NOMO-1 treated with dmso at 0.1 percent for 144 hours (cell line): ENCODE data around the gene CRACR2B.

Experiments used
- DNase-seq: peaks from one replicate; lab custom pipeline; 2025; ENCODE audit not compliant: unreplicated experiment; lab: John Stamatoyannopoulos, UW

The CRACR2B gene

GRCh38 chr11:852762-853161, 25.0 kb downstream of the CRACR2B start:
- no peak for DNase-seq

GRCh38 chr11:853682-854448, 26.1 kb downstream of the CRACR2B start:
- DNase-seq = no peak

DNA sequence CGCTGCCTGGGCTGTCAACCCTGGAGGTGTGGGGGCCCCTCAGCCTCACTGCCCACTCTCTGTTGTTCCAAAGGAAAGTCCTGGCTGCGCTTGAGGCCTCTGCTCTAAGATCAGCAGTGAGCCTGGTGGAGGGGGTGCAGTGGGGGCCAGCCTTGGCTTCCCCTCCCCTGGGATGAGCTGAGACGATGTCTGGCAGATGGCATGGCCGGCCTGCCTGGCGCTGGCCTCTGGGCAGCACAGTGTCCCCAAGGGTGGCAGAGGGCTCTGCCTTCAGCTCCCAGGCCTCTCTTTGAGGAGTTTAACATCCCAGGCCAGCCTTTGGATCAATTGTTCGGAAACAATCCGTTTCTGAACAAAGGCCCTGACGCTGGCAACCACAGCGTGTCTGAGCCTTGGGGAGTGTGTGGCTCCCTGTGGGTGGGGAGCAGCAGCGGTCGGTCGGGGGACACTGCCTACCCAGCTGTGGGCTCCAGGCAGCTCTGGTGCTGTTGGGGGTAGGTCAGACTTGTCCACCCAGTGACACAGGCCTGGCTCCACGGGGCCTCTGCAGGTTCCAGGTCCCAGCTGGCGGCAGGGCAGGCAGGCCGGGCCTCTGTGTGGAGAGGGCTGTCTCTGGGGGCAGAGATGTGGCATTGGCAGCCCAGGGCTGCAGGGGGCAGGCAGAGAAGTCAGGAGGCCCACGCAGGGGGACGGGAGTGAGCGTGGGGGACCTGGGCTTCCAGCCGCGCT, 27.0 kb downstream of the CRACR2B start:
- DNase-seq = no peak

DNA sequence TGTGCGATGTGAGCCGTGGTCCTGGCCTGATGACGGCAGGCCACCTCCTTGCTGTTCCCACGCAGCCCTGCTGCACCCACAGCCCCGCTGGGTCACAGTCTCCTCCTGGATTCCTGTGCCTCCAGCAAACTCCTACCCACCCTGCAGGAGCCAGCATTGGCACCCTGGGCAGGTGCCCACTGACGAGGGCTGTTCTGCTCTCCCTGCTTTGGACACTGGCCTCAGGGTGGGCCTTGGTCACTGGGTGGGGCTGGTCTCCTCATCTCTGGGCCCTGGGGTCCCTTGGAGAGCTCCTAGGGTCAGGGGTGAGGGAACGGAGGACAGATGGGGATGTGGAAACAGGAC, 27.6 kb downstream of the CRACR2B start:
- DNase-seq = no peak

GRCh38 chr11:855796-856195, 28.1 kb downstream of the CRACR2B start:
- DNase-seq = no peak

DNA sequence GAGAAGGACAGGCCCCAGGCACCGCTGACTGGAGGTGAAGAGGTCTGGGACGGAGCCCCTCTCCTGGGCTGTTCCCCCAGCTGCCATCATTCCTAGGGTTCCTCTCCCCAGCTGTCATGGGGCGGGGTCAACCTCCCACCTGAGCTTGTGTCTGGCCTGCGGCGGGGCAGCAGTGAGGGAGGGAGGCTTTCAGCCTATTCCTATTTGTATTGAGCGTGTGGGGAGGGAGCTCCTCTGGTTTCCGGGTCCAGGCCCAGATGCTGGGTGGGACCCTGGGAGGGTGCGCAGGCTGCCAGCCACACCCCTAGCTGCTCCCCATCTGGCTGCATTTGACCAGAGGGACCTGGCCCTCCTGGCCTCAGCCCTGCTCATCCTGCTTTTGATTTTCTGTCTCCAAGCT, 28.7 kb downstream of the CRACR2B start:
- DNase-seq = no peak

DNA sequence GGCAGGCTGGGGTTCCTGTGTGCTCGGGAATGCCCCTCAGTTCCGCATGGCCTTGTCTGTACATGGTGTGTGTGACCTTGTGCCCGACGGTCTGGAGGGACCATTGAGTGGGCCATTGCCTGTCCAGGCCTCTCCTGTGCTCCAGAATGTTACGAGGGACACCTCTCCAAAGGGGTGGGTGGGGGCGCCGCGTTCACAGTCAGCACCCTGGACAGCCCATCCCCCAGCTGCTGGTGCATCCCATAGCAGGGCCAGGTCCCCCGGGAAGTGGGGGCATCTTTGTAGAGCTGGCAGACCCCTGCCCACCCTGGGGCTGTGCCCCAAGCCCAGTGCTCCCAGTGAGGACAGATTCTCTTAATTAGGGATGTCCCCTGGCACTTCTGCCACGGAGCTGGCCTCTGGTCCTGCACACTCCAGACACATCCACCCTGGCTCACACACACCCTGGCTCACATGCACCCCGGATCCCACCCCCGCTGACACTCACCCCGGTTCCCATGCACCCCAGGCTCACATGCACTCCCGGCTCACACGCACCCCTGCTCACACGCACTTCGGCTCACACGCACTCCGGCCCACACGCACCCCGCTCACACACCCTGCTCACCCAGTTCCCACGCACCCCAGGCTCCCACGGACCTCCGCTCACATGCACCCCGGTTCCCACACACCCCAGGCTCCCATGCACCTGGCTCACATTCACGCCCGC, 30.5 kb downstream of the CRACR2B start:
- no peak for DNase-seq

DNA sequence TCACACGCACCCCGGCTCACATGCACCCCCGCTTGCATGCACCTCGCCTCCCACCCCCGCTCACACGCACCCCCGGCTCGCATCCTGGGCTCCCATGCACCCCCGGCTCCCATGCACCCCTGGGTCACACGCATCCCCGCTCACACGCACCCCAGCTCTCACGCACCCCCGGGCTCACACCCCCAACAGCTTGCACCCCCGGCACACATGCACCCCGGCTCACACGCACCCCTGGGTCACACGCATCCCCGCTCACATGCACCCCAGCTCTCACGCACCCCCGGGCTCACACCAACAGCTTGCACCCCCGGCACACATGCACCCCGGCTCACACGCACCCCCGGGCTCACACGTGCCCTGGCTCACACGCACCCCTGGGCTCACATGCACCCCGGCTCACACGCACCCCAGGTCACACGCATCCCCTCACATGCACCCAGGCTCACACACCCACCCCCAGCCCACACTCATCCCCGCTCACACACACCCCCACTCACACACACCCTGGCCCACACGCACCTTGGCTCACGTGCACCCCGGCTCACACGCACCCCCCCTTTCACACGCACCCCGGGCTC, 31.1 kb downstream of the CRACR2B start:
- DNase-seq = no peak

DNA sequence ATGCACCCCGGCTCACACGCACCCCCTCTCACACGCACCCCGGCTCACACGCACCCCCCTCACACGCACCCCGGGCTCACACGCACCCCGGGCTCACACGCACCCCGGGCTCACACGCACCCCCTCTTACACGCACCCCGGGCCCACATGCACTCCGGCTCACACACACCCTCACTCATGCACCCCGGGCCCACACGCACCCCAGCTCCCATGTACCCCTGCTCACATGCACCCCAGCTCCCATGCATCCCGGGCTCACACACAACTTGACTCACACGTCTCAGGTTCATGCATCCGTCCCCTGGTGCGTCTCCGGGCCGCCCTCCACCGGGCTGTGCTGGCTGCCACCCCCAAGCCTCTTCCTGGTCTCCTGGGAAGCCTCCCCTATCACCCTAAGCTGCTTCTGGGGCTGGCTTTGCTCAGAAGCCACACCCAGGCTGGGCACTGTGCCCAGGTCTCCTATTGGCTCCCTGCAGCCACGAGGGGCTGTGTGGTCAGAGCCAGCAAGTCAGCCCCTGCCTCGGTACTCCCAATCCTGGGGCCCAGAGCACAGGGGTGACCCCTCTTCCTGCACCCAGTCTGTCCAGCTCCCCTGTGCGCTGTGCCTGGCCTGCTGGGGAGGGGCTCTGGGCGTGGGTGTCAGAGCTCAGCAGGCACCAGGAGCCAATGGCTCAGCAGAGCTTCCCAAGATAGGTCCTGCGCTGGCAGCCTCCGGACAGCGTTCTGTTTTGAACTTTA, 31.8 kb downstream of the CRACR2B start:
- no peak for DNase-seq

GRCh38 chr11:860234-861104, 32.8 kb downstream of the CRACR2B start:
- DNase-seq = no peak

GRCh38 chr11:861105-861479, 33.4 kb downstream of the CRACR2B start:
- DNase-seq = no peak

DNA sequence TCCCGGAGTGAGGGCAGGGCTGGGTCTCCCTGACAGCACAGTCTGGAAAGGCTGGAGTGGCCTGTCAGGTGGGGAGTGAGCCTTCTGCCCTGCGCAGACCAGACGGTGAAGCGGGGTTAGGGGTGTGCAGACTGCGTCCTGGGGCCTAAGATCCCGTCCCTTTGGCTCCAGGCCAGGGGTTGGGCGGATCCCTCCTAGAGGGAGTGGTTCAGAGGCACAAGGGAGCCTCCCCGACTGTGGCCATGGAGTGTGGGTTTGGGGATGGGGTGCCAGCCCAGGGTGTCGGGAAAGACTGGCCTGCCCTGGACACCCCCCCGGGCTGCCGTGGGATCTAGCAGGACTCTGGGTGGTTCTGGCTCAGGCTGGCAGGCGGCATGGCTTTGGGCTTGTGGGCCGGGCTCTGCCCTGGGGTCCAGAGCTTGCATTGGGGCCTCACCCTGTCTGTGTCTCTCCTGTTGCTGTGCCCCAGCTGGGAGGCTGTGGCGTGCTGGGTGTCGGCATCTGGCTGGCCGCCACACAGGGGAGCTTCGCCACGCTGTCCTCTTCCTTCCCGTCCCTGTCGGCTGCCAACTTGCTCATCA, 34.5 kb downstream of the CRACR2B start:
- no peak for DNase-seq

DNA sequence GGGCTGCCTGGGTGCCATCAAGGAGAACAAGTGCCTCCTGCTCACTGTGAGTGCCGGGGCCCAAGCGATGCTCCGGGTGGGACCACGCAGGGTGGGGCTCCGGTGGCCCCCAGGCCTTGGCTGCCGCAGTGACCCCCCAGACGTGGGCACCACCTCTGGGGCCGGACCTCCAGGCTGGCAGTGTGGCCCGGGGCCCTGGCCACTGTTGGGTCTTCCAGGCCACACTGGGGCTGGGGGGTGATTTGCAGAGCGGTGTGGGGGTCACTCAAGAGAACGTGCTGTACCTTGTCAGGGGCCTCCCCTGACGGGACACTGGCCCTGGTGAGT, 34.9 kb downstream of the CRACR2B start:
- DNase-seq = no peak

- DNase-seq = no peak
Measured at GRCh38 chr11:863023-863909, 35.5 kb downstream of the CRACR2B start.

DNA sequence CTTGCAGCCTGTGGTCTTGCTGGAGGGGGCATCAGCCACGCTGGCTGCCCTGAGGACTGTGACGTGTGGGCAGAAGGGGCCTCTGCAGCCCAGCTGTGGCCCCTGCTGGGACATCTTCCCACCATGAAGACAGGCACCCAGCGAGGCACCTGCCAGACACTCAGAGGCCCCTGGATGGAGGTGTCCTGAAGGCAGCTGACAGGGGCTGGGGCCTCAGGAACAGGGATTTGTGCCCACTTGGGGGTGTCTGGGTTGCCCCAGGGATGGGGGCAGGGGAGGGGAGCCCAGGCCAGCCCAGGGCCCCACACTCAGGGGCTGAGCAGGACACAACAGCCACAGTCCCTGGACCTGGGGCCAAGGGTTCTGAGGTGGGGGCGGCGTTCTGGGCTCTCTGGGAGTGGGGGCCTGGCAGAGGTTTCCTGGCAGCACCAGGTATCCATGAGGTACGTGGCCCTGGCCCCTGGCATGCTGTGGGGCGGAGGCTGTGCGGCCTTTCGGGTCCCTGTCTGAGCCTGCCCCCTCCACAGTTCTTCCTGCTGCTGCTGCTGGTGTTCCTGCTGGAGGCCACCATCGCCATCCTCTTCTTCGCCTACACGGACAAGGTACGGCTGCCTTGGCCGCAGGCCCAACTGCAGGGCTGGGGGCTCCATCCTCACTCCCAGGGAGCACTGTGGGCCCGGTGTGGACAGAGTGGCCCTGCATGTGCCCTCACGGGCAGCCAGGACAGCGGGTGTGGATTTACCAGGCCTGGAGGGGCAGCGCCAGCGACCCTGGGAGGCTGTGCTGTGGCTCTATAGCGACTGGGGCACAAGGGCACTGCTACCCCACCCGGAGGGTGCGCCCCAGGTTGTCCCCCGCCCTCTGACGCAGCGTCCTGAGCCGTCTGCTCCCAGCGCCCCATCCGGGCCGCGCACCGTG, 36.5 kb downstream of the CRACR2B start:
- DNase-seq = no peak

- no peak for DNase-seq
Measured at GRCh38 chr11:864898-865297, 37.2 kb downstream of the CRACR2B start.

DNA sequence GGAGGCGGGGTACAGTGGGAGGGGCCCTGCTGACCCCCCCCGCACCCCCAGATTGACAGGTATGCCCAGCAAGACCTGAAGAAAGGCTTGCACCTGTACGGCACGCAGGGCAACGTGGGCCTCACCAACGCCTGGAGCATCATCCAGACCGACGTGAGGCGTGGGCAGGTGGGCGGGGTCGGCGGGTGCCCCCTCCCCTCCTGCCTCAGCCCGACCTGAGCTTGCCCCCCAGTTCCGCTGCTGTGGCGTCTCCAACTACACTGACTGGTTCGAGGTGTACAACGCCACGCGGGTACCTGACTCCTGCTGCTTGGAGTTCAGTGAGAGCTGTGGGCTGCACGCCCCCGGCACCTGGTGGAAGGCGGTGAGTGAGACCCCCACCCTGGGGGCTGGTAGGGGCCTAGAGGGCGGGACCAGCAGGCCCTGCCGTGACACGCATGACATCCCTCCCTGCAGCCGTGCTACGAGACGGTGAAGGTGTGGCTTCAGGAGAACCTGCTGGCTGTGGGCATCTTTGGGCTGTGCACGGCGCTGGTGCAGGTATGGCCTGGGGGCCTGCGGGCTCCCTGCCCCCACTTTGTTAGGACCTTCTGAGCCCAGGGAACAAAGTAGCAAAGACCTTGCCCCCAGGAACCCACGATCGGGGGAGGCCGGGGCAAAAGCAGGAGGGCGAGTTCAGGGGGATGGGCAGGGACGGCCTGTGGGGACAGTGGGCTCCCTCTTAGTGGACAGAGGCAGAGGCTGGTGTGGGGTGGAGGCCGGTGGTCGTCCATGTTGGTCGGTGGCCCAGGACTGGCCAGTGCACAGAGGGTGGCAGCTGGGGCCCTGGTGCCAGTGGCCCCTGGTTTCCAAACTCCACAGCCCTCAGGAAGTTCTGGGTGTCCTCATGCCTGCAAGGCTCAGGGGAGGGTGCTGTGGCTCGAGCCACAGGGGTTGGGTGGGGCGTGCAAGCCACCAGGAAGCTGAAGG, 38.0 kb downstream of the CRACR2B start:
- no peak for DNase-seq
